PC-9 (cell line): ENCODE measurements around the gene FADD.

Source experiments
- EZH2 ChIP-seq: fragments of 200-600 bp; sonication (generic); IDR thresholded peaks from 2 replicates; pipeline ENCODE4 v1.8.0; 2017; ENCODE audit warnings: antibody characterized with exemption, low read depth
- TF ChIP-seq, protein P1 (sequence below): fragments of 200-600 bp; sonication (generic); conservative IDR thresholded peaks from 2 replicates; pipeline ENCODE4 v1.6.1; 2017; ENCODE audit warnings: mixed run types, antibody characterized with exemption, mild to moderate bottlenecking, moderate library complexity

DNA sequence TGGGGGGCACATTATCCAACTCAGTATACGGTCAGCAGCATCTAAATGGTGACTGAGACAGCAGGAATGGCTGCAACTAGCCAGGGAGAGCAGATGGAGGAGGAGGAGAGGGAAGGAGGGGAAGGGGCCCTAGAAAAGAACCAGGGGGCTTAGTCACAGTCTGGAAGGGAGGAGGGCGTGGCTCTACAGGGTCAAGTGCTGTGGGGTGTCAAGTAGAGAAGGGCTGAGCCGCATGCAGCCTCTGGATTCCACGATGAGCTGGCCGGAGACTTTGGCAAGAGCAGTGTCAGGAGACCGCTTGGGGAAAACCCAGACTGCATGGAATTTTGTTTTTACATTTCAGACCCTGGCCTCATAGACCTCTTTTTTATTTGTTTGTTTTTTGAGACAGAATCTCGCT is 41.6 kb downstream of the FADD start:
- TF ChIP-seq, protein P1, sequence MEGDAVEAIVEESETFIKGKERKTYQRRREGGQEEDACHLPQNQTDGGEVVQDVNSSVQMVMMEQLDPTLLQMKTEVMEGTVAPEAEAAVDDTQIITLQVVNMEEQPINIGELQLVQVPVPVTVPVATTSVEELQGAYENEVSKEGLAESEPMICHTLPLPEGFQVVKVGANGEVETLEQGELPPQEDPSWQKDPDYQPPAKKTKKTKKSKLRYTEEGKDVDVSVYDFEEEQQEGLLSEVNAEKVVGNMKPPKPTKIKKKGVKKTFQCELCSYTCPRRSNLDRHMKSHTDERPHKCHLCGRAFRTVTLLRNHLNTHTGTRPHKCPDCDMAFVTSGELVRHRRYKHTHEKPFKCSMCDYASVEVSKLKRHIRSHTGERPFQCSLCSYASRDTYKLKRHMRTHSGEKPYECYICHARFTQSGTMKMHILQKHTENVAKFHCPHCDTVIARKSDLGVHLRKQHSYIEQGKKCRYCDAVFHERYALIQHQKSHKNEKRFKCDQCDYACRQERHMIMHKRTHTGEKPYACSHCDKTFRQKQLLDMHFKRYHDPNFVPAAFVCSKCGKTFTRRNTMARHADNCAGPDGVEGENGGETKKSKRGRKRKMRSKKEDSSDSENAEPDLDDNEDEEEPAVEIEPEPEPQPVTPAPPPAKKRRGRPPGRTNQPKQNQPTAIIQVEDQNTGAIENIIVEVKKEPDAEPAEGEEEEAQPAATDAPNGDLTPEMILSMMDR: no peak
- TF ChIP-seq EZH2: no peak
